SHP77 (cell line): ENCODE data around the gene GDF2.

ENCODE experiments used
- DNase-seq, 2 experiments: peaks; one replicate each; lab custom pipeline; 2025; lab: John Stamatoyannopoulos, UW

Gene GDF2

GRCh38 chr10:47311932-47312662 lies 10.2 kb upstream of the GDF2 start:
- peak; percentile 24 to 45 for DNase-seq

GRCh38 chr10:47312663-47312995 lies 9.6 kb upstream of the GDF2 start:
- no peak for DNase-seq

GRCh38 chr10:47314416-47314970 lies 7.8 kb upstream of the GDF2 start:
- DNase-seq, result no peak

GRCh38 chr10:47315421-47315820 lies 6.8 kb upstream of the GDF2 start:
- DNase-seq, result no peak

GRCh38 chr10:47316131-47316530 lies 6.1 kb upstream of the GDF2 start:
- no peak for DNase-seq

GRCh38 chr10:47317251-47317650 lies 5.0 kb upstream of the GDF2 start:
- no peak for DNase-seq

GRCh38 chr10:47318706-47319105 lies 3.5 kb upstream of the GDF2 start:
- peak in 1 of 2 experiments; percentile 0 for DNase-seq

GRCh38 chr10:47319784-47320183 lies 2.5 kb upstream of the GDF2 start:
- no peak for DNase-seq

- DNase-seq, result no peak
Measured at GRCh38 chr10:47320812-47321211, 1.4 kb upstream of the GDF2 start.

- DNase-seq, result no peak
Measured at GRCh38 chr10:47321521-47322195, 596 bp upstream of the GDF2 start.

- DNase-seq, result no peak
Measured at GRCh38 chr10:47323087-47323486, 833 bp downstream of the GDF2 start.

GRCh38 chr10:47323636-47324296 lies 1.5 kb downstream of the GDF2 start:
- no peak for DNase-seq

GRCh38 chr10:47325303-47326291 lies 3.3 kb downstream of the GDF2 start:
- DNase-seq, result no peak

GRCh38 chr10:47326306-47326926 lies 4.2 kb downstream of the GDF2 start:
- DNase-seq, result no peak

- no peak for DNase-seq
Measured at GRCh38 chr10:47326927-47327330, 4.7 kb downstream of the GDF2 start.

GRCh38 chr10:47329855-47330254 lies 7.6 kb downstream of the GDF2 start:
- DNase-seq, result no peak

- no peak for DNase-seq
Measured at GRCh38 chr10:47330366-47330765, 8.1 kb downstream of the GDF2 start.

- no peak for DNase-seq
Measured at GRCh38 chr10:47330804-47331203, 8.6 kb downstream of the GDF2 start.

- DNase-seq, result no peak
Measured at GRCh38 chr10:47331491-47331890, 9.2 kb downstream of the GDF2 start.

- DNase-seq, result no peak
Measured at GRCh38 chr10:47331954-47332353, 9.7 kb downstream of the GDF2 start.

GRCh38 chr10:47332371-47332770 lies 10.1 kb downstream of the GDF2 start:
- DNase-seq, result no peak
